Measurements from ENCODE around the gene OR5D18.
"Not testable (repeated sequence)": the region's sequence is repeated elsewhere in the genome, so short reads cannot be mapped to it uniquely, and the experiment has no call there.

The OR5D18 gene

GRCh38 chr11:55819330-55819729 is at the start of gene OR5D18:
OR5D18 (plus strand) TSS chr11:55819630; CDS start chr11:55819630, 0 bp downstream.
- DNase-seq (ENCODE audit: low read depth in 2 of 2), result no peak

- no peak for DNase-seq (ENCODE audit: low read depth in 2 of 2)
Measured at GRCh38 chr11:55773138-55773537, 46.3 kb upstream of the OR5D18 start, which contains the start of gene OR5D13. OR5D13 (plus strand) TSS chr11:55773438; CDS start chr11:55773438, 0 bp downstream.

GRCh38 chr11:55791606-55792005 is 27.8 kb upstream of the OR5D18 start:
- DNase-seq (ENCODE audit: low read depth in 2 of 2), result no peak

DNA sequence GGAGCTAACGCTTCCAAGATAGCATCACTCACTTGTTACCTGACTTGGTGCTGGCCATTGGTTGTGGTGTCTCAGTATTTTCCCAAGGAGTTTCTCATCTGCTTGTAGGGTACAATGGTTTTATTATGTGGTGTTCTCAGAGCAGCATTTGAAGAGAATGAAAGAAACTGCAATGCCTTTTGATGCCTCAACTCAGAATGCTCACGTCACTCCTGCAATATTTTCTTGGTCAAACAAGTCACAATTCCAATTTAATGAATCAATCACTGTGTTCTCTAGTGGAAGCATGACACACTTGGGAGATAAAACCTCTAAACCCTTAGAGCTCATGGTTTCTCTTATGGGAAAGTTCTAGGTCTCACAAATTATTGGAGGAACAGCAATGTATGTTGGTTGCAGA is 26.1 kb upstream of the OR5D18 start:
- no peak for DNase-seq (ENCODE audit: low read depth in 2 of 2)

- no peak for DNase-seq (ENCODE audit: low read depth in 2 of 2)
Measured at GRCh38 chr11:55795256-55795655, 24.2 kb upstream of the OR5D18 start, which contains the start of gene OR5D14. OR5D14 (plus strand) TSS chr11:55795556; CDS start chr11:55795556, 0 bp downstream.

DNA sequence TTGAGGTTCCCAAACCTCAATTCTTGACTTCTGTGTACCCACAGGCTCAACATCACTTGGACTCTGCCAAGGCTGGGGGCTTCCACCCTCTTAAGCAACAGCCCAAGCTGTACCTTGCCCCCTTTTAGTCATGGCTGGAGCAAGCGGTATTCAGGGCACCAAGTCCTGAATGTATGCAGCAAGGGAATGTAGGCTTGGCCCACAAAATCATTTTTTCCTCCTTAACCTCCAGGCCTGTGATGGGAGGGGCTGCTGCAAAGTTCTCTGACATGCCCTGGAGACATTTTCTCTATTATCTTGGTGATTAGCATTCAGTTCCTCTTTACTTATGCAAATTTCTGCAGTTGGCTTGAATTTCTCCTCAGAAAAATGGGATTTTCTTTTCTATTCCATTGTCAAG is 13.2 kb upstream of the OR5D18 start:
- DNase-seq (ENCODE audit: low read depth in 2 of 2), result no peak

- DNase-seq (ENCODE audit: low read depth in 2 of 2), result no peak
Measured at GRCh38 chr11:55811067-55811466, 8.4 kb upstream of the OR5D18 start, which contains the start of gene OR5L1. OR5L1 (plus strand) TSS chr11:55811367; CDS start chr11:55811467, 100 bp downstream.

DNA sequence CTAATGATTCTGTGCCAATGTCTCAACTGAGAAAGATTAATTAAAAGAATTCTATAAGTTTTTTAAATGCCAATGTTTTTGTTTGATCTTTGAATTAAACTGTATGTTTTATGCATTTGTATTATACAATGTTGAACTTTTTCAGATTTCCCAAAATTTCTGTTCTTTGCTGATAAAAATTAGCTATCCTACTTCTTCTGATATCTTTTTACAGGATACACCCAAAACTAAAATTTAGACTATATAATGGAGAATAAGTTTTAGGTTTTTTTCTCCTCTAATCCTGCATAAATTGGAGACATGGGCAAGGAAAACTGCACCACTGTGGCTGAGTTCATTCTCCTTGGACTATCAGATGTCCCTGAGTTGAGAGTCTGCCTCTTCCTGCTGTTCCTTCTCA is 7.5 kb downstream of the OR5D18 start, which contains the start of gene OR5L2:
TSS of gene OR5L2 (plus strand) at position 301 of the 400 bp plus-strand sequence. CDS start at position 301, 0 bp downstream.
- no peak for DNase-seq (ENCODE audit: low read depth in 2 of 2)

DNA sequence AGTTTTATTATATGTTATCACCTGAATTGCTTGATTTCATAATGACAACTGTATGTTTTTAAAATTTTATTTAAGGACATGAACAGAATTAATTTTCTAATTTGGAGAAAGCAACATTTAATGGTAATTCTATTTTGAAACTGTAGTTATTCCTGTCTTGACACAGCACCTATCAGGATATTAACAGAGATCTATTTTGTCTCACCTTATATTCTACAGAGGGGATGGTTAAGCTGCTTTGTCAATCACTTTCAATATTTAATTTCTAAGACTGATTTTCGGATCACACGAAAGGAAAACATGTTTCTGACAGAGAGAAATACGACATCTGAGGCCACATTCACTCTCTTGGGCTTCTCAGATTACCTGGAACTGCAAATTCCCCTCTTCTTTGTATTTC is 19.0 kb downstream of the OR5D18 start, which contains the start of gene OR5D16:
TSS of gene OR5D16 (plus strand) at position 301 of the 400 bp plus-strand sequence. CDS start at position 301, 0 bp downstream.
- DNase-seq (ENCODE audit: low read depth in 2 of 2), result no peak

GRCh38 chr11:55847453-55847852 is 28.0 kb downstream of the OR5D18 start:
- DNase-seq (ENCODE audit: low read depth in 2 of 2), result no peak

GRCh38 chr11:55849037-55849436 is 29.6 kb downstream of the OR5D18 start:
- no peak for DNase-seq (ENCODE audit: low read depth in 2 of 2)

- DNase-seq (ENCODE audit: low read depth in 2 of 2), result no peak
Measured at GRCh38 chr11:55852141-55852540, 32.7 kb downstream of the OR5D18 start.

- no peak for DNase-seq (ENCODE audit: low read depth in 2 of 2)
Measured at GRCh38 chr11:55854704-55855103, 35.3 kb downstream of the OR5D18 start.

GRCh38 chr11:55867354-55867753 is 47.9 kb downstream of the OR5D18 start:
- not testable (repeated sequence) for DNase-seq (ENCODE audit: low read depth in 2 of 2)

Data from stimulated activated CD4-positive, alpha-beta T cell treated with anti-CD3 and anti-CD28 coated beads, Interleukin-1b, Interleukin-23, amount 100 ng/mL, for 4 hours (primary cell).